K562 (cell line): ENCODE results near the gene TCIRG1. TPM values are rescaled to one million over a fixed set of nuclear protein-coding genes. Genes with fewer than 3 reads are reported as not detected.

Experiments used
- BDP1 ChIP-seq: IDR thresholded peaks from 3 replicates; pipeline ENCODE4 v1.6.1; 2011; ENCODE audit not compliant: insufficient read length, insufficient read depth
- CBX3 ChIP-seq, 2 experiments: IDR thresholded peaks; 1 replicate in 1 of 2; 2 replicates in 1 of 2; pipeline ENCODE4 v1.6.1; 2012; ENCODE audit warnings: inconsistent platforms in 2 of 2, low read length in 2 of 2, borderline replicate concordance in 1 of 2, control low read depth in 1 of 2
- EP400 ChIP-seq: fragments of 450-650 bp; IDR thresholded peaks from 2 replicates; pipeline ENCODE4 v1.6.1; 2017; ENCODE audit warnings: antibody characterized with exemption, mild to moderate bottlenecking, moderate library complexity
- GATA2 ChIP-seq: sonication (generic); formaldehyde crosslinking; IDR thresholded peaks from 2 replicates; pipeline ENCODE4 v1.4.0; 2020; ENCODE audit warnings: mild to moderate bottlenecking, missing genetic modification reagents
- KDM5B ChIP-seq: fragments of 200-600 bp; sonication (generic); IDR thresholded peaks from 2 replicates; pipeline ENCODE4 v1.6.1; 2012; ENCODE audit warnings: low read depth, mild to moderate bottlenecking, moderate library complexity, low read length, control low read depth, inconsistent platforms; ENCODE audit not compliant: insufficient replicate concordance
- L3MBTL2 ChIP-seq: fragments of 450-650 bp; IDR thresholded peaks from 2 replicates; pipeline ENCODE4 v1.6.1; 2016; ENCODE audit warnings: mild to moderate bottlenecking, moderate library complexity
- MCM3 ChIP-seq: fragments of 450-650 bp; IDR thresholded peaks from 2 replicates; pipeline ENCODE4 v1.6.1; 2016
- MEIS2 ChIP-seq: fragments of 450-650 bp; IDR thresholded peaks from 2 replicates; pipeline ENCODE4 v1.6.1; 2014; ENCODE audit warnings: mild to moderate bottlenecking; ENCODE audit not compliant: partially characterized antibody
- MIER1 ChIP-seq: fragments of 450-650 bp; IDR thresholded peaks from 2 replicates; pipeline ENCODE4 v1.6.1; 2016; ENCODE audit warnings: antibody characterized with exemption, mild to moderate bottlenecking, low read depth
- MXI1 ChIP-seq: IDR thresholded peaks from 2 replicates; pipeline ENCODE4 v1.6.1; 2011; ENCODE audit warnings: low read depth, mild to moderate bottlenecking, improper control_type of control experiment, low read length
- RBM34 ChIP-seq: fragments of 200-400 bp; formaldehyde crosslinking; IDR thresholded peaks from 2 replicates; pipeline ENCODE4 v1.6.1; 2018; ENCODE audit warnings: low read length, borderline replicate concordance; ENCODE audit not compliant: insufficient read depth
- RHOXF2B ChIP-seq: fragments of 250-450 bp; sonication (Bioruptor Pico); conservative IDR thresholded peaks from 2 replicates; pipeline ENCODE4 v1.5.1; 2021
- SPI1 ChIP-seq: IDR thresholded peaks from 2 replicates; pipeline ENCODE4 v1.6.1; 2011; ENCODE audit warnings: low read depth, low read length, control low read depth, borderline replicate concordance
- TAL1 ChIP-seq: fragments of 450-650 bp; IDR thresholded peaks from 2 replicates; pipeline ENCODE4 v1.6.1; 2016; ENCODE audit warnings: mild to moderate bottlenecking
- TCFL5 ChIP-seq: fragments of 250-450 bp; sonication (Bioruptor Pico); conservative IDR thresholded peaks from 2 replicates; pipeline ENCODE4 v1.6.1; 2021; ENCODE audit warnings: mild to moderate bottlenecking, moderate library complexity, matching md5 sums
- TOE1 ChIP-seq, 2 experiments: fragments of 450-650 bp in 1 of 2; sonication (generic) in 1 of 2; formaldehyde crosslinking in 1 of 2; IDR thresholded peaks; 2 replicates each; pipeline versions ENCODE4 v1.7.1 to v1.8.0; 2016 to 2022; ENCODE audit warnings: borderline replicate concordance in 2 of 2, mild to moderate bottlenecking in 2 of 2, antibody characterized with exemption in 1 of 2, inconsistent platforms in 1 of 2, low read depth in 1 of 2, missing genetic modification reagents in 1 of 2, moderate library complexity in 1 of 2
- WHSC1 ChIP-seq: IDR thresholded peaks from one replicate; pipeline ENCODE4 v1.6.1; 2012; ENCODE audit warnings: low read length, control low read depth, inconsistent platforms
- ZBTB7A ChIP-seq: IDR thresholded peaks from 2 replicates; pipeline ENCODE4 v1.6.1; 2011; ENCODE audit warnings: low read depth, mild to moderate bottlenecking, low read length, moderate library complexity, borderline replicate concordance; ENCODE audit not compliant: control insufficient read depth
- ZNF140 ChIP-seq: fragments of 250-450 bp; sonication (Bioruptor Pico); IDR thresholded peaks from 2 replicates; pipeline ENCODE4 v1.8.0; 2021; ENCODE audit warnings: moderate library complexity, mild to moderate bottlenecking, inconsistent platforms
- ZNF583 ChIP-seq: fragments of 250-450 bp; sonication (Bioruptor Pico); IDR thresholded peaks from 2 replicates; pipeline ENCODE4 v1.4.0; 2020
- polyA plus RNA-seq, 8 experiments: library from polyadenylated mRNA; depleted of rRNA in 4 of 8; stranded (reverse) in 5 of 8; unstranded in 3 of 8; fragments of >200 nt; fragmentation: Nextera tagmentation in 2 of 8; fragmentation: Illumina TruSeq in 1 of 8; extraction: Ambion mirVana in 2 of 8; extraction: Trizol in 1 of 8; gene quantifications; 2 replicates each; pipeline versions ENCODE4 v1.2.1 to v1.2.3, GENCODE V29; 2011 to 2014; ENCODE audit warnings: inconsistent platforms in 1 of 8, missing spikeins in 1 of 8
- total RNA-seq, 7 experiments: library from RNA; depleted of rRNA in 6 of 7; stranded (reverse); fragments of >200 nt in 6 of 7; fragmentation: Illumina TruSeq in 2 of 7; extraction: Trizol in 2 of 7; gene quantifications; 2 replicates each; pipeline versions ENCODE4 v1.2.1 to v1.2.3, GENCODE V29; 2011 to 2021; ENCODE audit warnings: low replicate concordance in 1 of 7
- TF ChIP-seq, protein P1 (sequence below): fragments of 250-450 bp; sonication (Bioruptor Pico); IDR thresholded peaks from 2 replicates; pipeline ENCODE4 v1.4.0; 2020
- TF ChIP-seq, protein P2 (sequence below), 2 experiments: fragments of 250-450 bp in 1 of 2; fragments of 450-650 bp in 1 of 2; sonication (Bioruptor Pico) in 1 of 2; IDR thresholded peaks; 2 replicates each; pipeline versions ENCODE4 v1.6.1 to v1.8.0; 2016 to 2021; ENCODE audit warnings: mild to moderate bottlenecking in 2 of 2, moderate library complexity in 2 of 2, missing compliant biosample characterization in 1 of 2, missing genetic modification characterization in 1 of 2

Gene TCIRG1
- total and polyA plus RNA-seq, 9 of the 15 experiments (the other 6 are each of a cell fraction or from before 2014, with no cell fraction given), result 0.49 to 143 (median 24.4) TPM

DNA sequence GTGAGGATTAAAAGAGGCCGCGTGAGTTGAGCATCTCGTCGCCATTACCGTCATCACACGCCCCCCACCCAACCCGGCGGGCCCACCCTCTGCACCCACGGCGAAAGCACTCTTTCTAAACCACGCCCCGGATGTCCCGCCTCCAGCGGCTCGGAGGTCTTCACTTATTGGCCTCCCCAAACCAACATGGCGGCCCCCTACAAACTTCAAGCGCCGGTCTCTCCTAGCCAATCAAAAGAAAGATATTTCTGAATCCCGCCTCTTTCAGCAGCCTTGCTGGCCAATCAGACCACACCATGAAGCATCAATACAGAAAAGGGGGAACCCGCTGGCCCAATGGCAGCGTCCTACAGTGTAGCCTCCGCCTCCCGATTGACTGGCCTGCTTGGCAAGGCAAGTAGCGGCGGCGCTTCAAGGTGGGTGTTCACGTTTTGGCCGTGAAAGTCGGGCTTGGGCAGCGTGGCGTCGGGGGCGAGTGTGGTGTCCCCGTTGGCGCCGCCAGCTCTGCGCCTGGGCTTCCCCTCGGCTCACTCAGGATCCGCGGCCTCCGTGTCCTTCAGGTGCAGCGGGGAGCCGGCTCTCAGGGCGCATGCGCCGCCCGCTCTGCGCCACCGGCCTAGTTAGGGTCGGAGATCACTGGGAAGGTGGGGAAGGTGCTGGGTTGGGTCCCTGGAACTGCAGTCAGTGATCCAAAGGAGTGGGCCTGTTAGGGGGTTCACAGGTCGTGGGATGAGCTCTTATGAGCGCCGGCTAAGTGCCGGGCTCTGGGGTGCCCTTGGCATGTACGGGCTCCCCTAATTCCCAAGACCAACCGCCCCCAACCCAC is 8.3 kb upstream of the TCIRG1 start, which contains the start of gene NDUFS8 (continued):
- TF ChIP-seq, protein P1, sequence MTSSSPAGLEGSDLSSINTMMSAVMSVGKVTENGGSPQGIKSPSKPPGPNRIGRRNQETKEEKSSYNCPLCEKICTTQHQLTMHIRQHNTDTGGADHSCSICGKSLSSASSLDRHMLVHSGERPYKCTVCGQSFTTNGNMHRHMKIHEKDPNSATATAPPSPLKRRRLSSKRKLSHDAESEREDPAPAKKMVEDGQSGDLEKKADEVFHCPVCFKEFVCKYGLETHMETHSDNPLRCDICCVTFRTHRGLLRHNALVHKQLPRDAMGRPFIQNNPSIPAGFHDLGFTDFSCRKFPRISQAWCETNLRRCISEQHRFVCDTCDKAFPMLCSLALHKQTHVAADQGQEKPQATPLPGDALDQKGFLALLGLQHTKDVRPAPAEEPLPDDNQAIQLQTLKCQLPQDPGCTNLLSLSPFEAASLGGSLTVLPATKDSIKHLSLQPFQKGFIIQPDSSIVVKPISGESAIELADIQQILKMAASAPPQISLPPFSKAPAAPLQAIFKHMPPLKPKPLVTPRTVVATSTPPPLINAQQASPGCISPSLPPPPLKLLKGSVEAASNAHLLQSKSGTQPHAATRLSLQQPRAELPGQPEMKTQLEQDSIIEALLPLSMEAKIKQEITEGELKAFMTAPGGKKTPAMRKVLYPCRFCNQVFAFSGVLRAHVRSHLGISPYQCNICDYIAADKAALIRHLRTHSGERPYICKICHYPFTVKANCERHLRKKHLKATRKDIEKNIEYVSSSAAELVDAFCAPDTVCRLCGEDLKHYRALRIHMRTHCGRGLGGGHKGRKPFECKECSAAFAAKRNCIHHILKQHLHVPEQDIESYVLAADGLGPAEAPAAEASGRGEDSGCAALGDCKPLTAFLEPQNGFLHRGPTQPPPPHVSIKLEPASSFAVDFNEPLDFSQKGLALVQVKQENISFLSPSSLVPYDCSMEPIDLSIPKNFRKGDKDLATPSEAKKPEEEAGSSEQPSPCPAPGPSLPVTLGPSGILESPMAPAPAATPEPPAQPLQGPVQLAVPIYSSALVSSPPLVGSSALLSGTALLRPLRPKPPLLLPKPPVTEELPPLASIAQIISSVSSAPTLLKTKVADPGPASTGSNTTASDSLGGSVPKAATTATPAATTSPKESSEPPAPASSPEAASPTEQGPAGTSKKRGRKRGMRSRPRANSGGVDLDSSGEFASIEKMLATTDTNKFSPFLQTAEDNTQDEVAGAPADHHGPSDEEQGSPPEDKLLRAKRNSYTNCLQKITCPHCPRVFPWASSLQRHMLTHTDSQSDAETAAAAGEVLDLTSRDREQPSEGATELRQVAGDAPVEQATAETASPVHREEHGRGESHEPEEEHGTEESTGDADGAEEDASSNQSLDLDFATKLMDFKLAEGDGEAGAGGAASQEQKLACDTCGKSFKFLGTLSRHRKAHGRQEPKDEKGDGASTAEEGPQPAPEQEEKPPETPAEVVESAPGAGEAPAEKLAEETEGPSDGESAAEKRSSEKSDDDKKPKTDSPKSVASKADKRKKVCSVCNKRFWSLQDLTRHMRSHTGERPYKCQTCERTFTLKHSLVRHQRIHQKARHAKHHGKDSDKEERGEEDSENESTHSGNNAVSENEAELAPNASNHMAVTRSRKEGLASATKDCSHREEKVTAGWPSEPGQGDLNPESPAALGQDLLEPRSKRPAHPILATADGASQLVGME (CRISPR knock-in tag), result no peak
- TF ChIP-seq L3MBTL2, result 0 out of 2 replicates have a peak, but pooled peaks have one; percentile 55
- TF ChIP-seq MXI1, result 0 out of 2 replicates have a peak, but pooled peaks have one; percentile 56
- no peak; the same call in 1 of the 2 replicates for TF ChIP-seq TOE1 (IDR thresholded peaks at IDR 0.05; ENCODE audit: borderline replicate concordance)
- no peak for TF ChIP-seq TOE1 (CRISPR knock-in tag; IDR thresholded peaks at IDR 0.05; ENCODE audit: borderline replicate concordance, low read depth)
- no peak for TF ChIP-seq RBM34
- TF ChIP-seq ZBTB7A, result peak; percentile 95
- peak; percentile 83 for TF ChIP-seq EP400
- TF ChIP-seq MCM3, result no peak
- TF ChIP-seq RHOXF2B (CRISPR knock-in tag), result no peak
- no peak for TF ChIP-seq TCFL5
- TF ChIP-seq GATA2 (CRISPR knock-in tag), result no peak
- no peak for TF ChIP-seq MIER1
- TF ChIP-seq ZNF583 (CRISPR knock-in tag), result no peak
- TF ChIP-seq CBX3 (IDR thresholded peaks at IDR 0.05; ENCODE audit: borderline replicate concordance in 1 of 2, low read length in 2 of 2), result no peak
- peak; percentile 68 for TF ChIP-seq KDM5B
- TF ChIP-seq, protein P2, sequence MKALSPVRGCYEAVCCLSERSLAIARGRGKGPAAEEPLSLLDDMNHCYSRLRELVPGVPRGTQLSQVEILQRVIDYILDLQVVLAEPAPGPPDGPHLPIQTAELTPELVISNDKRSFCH (CRISPR knock-in tag; IDR thresholded peaks at IDR 0.05), result no peak
- TF ChIP-seq, protein P2 (tag; IDR thresholded peaks at IDR 0.05), result 0 out of 2 replicates have a peak, but pooled peaks have one; percentile 19
- TF ChIP-seq WHSC1, result no peak
- TF ChIP-seq BDP1, result no peak
- TF ChIP-seq TAL1, result no peak
- no peak for TF ChIP-seq ZNF140
- peak; percentile 75; the same call in 1 of the 2 replicates for TF ChIP-seq SPI1
- TF ChIP-seq MEIS2, result peak; percentile 63
